Testis (tissue), 2 donors: ENCODE measurements around the gene KISS1R.
"Not testable (repeated sequence)": the region's sequence is repeated elsewhere in the genome, so short reads cannot be mapped to it uniquely, and the experiment has no call there.

Experiments used
- CTCF ChIP-seq, 3 experiments: fragments of 450-650 bp in 2 of 3; fragments of 200-600 bp in 1 of 3; sonication (generic) in 1 of 3; IDR thresholded peaks; one replicate each; pipeline ENCODE4 v1.5.1; 2016 to 2019; ENCODE audit warnings: antibody characterized with exemption in 3 of 3, mild to moderate bottlenecking in 2 of 3, moderate library complexity in 1 of 3
- POLR2A ChIP-seq: fragments of 450-650 bp; IDR thresholded peaks from one replicate; pipeline ENCODE4 v1.6.1; 2017; ENCODE audit warnings: antibody characterized with exemption, mild to moderate bottlenecking, moderate library complexity

GRCh38 chr19:957578-957977 lies 40.4 kb downstream of the KISS1R start:
- TF ChIP-seq CTCF (IDR thresholded peaks at IDR 0.05); POLR2A: not testable (repeated sequence)
